ENCODE measurements around the gene KCNQ2.

DNA sequence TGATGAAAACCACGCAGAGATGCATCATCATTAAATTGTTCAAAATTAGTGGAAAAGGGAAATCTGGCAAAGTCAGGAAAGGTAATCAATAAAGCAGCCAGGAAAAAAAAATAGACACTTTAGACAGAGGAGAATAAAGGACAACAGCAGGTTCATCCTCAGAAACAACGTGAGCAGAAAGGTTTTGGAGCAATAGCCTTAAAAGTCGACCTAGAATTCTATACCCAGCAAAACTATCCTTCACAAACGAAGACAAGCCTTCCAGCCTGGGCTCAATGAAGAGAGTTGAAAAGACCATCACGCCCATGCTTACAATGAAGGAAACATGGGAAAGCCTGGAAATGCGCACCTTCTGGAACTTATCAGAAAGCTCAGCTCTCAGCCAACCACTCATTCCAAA, 86.6 kb downstream of the KCNQ2 start:
- TF ChIP-seq, protein P1, sequence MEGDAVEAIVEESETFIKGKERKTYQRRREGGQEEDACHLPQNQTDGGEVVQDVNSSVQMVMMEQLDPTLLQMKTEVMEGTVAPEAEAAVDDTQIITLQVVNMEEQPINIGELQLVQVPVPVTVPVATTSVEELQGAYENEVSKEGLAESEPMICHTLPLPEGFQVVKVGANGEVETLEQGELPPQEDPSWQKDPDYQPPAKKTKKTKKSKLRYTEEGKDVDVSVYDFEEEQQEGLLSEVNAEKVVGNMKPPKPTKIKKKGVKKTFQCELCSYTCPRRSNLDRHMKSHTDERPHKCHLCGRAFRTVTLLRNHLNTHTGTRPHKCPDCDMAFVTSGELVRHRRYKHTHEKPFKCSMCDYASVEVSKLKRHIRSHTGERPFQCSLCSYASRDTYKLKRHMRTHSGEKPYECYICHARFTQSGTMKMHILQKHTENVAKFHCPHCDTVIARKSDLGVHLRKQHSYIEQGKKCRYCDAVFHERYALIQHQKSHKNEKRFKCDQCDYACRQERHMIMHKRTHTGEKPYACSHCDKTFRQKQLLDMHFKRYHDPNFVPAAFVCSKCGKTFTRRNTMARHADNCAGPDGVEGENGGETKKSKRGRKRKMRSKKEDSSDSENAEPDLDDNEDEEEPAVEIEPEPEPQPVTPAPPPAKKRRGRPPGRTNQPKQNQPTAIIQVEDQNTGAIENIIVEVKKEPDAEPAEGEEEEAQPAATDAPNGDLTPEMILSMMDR (IDR thresholded peaks at IDR 0.05): no peak
- TF ChIP-seq POLR2A (IDR thresholded peaks at IDR 0.05): no peak
- no peak for TF ChIP-seq EP300 (IDR thresholded peaks at IDR 0.05)

All from ovary (tissue), 3 donors.